Muscle of arm (tissue), 14 donors: ENCODE data around the gene CCDC57. TPM values are rescaled to one million over a fixed set of nuclear protein-coding genes. Genes with fewer than 3 reads are reported as not detected.
"Not testable (repeated sequence)": the region's sequence is repeated elsewhere in the genome, so short reads cannot be mapped to it uniquely, and the experiment has no call there.

Source experiments
- DNase-seq: peaks from one replicate; pipeline ENCODE4 v3.0.0-alpha.2; 2013
- long read RNA-seq, 11 donors: transcript quantifications; one replicate each; lab custom pipeline, GENCODE V29; 2026
- polyA plus RNA-seq, 12 donors: library from polyadenylated mRNA; unstranded; fragments of 120-200 nt; gene quantifications; one replicate each; pipeline ENCODE4 v1.2.1, GENCODE V29; 2013; ENCODE audit not compliant: insufficient read length in 12 of 12

CCDC57 gene, protein sequence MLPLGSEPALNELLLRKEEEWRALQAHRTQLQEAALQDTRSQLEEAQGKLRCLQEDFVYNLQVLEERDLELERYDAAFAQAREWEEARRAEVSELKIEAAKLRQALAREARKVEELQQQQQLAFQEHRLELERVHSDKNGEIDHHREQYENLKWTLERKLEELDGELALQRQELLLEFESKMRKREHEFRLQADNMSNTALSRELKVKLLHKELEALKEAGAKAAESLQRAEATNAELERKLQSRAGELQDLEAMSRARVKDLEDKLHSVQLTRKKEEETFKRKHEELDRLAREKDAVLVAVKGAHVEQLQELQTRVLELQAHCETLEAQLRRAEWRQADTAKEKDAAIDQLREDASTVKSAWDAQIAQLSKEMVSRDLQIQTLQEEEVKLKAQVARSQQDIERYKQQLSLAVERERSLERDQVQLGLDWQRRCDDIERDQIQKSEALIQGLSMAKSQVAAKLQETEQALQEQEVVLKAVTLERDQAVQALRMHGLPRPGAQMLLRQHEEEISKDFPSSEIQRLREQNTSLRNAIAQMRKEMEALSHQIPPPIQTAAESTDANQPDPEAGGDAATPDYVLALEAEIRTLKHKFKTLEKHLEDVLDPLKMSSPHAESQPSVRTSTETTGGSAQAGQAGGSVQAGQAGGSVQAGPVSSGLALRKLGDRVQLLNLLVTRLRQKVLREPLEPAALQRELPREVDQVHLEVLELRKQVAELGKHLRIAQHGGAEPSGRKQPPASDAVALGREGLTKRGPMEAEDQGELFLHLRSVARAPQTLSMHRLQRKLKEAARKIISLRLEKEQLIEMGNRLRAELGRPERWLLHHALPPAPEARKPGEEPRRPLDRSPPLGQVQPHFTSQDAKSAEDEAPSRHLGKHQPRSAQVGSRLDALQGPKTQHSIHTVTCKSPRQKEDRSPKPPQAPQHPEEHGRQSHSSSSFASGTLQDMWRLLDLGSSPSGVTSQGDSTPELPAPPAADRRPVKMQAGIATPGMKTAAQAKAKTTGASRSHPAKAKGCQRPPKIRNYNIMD
- polyA plus RNA-seq = 10 to 100 TPM in 11 of 12 donors, not detected in 1; 18.1 to 66.0 (median 22.2) TPM
- long read RNA-seq, donor 1, transcript CCDC57-219 (2 exons, 513 nt) = major isoform, 10 of 10 reads
- long read RNA-seq, donor 1, partial matches to known transcripts = 0 of 10 reads
- long read RNA-seq, donor 1, other reads (novel, unspliced or antisense) = 0 of 10 reads
- long read RNA-seq, donor 2, transcript CCDC57-219 (2 exons, 513 nt) = major isoform, 5 of 5 reads
- long read RNA-seq, donor 2, partial matches to known transcripts = 0 of 5 reads
- long read RNA-seq, donor 2, other reads (novel, unspliced or antisense) = 0 of 5 reads
- long read RNA-seq, donor 3, partial matches to known transcripts = 0 of 2 reads
- long read RNA-seq, donor 3, other reads (novel, unspliced or antisense) = 0 of 2 reads
- long read RNA-seq, donor 4, partial matches to known transcripts = 0 of 1 reads
- long read RNA-seq, donor 4, other reads (novel, unspliced or antisense) = 0 of 1 reads
- long read RNA-seq, donor 5, transcript CCDC57-219 (2 exons, 513 nt) = major isoform, 5 of 5 reads
- long read RNA-seq, donor 5, partial matches to known transcripts = 0 of 5 reads
- long read RNA-seq, donor 5, other reads (novel, unspliced or antisense) = 0 of 5 reads
- long read RNA-seq, donor 6, partial matches to known transcripts = 0 of 4 reads
- long read RNA-seq, donor 6, other reads (novel, unspliced or antisense) = 0 of 4 reads
- long read RNA-seq, donor 7, partial matches to known transcripts = 0 of 4 reads
- long read RNA-seq, donor 7, other reads (novel, unspliced or antisense) = 0 of 4 reads
- long read RNA-seq, donor 8, transcript CCDC57-219 (2 exons, 513 nt) = major isoform, 7 of 7 reads
- long read RNA-seq, donor 8, partial matches to known transcripts = 0 of 7 reads
- long read RNA-seq, donor 8, other reads (novel, unspliced or antisense) = 0 of 7 reads
- long read RNA-seq, donor 9, partial matches to known transcripts = 0 of 4 reads
- long read RNA-seq, donor 9, other reads (novel, unspliced or antisense) = 0 of 4 reads
- long read RNA-seq, donor 10, partial matches to known transcripts = 0 of 4 reads
- long read RNA-seq, donor 10, other reads (novel, unspliced or antisense) = 0 of 4 reads
- long read RNA-seq, donor 11, partial matches to known transcripts = 0 of 3 reads
- long read RNA-seq, donor 11, other reads (novel, unspliced or antisense) = 0 of 3 reads

DNA sequence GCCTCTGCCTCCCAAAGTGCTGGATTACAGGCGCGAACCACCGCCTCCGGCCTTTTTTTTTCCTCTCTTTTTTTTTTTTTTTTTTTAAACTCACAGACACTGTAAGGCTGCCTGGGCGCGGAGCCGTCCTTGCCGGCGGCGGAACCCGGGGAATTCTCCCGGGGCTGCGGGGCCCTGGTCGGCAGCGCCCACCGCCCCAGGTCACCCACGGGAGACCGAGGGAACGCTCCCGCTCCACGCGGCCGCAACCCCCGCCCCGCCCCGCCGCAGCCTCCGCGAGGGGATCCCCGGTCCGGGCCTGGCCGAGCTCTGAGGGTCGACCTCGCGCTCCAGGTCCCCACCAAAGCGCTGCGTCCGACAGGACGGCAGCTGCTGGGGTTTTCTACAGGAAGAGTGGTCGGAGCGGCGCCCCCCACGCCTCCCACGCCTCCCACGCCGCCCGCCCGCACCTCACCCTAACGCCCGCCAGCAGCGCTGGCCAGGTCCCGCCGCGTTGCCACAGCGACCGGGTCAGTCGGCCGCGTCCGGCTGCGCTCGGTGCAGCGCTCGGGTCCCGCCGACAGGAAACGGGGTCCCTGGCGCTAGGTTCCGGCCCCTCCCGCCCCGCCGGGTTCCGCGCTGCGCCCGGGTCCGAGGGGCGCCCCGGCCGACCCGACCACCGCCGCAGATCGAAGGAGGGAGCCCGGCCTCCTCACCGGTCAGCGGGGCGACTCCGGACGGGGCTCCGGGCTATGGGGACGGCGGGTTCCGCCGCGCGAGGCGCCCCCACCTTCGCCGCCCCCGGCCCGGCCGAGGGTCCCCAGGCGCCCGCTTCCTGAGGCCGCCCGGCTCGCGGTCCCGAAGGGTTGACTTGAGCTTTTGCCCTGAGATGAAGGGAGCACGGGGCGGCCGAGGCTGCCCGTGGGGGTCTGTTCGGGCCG lies at the start of gene CCDC57:
TSS of gene CCDC57 (minus strand) at position 512 of the 920 bp plus-strand sequence. CDS start 10,898 bp downstream, outside the sequence.
- peak; percentile 82 for DNase-seq

DNA sequence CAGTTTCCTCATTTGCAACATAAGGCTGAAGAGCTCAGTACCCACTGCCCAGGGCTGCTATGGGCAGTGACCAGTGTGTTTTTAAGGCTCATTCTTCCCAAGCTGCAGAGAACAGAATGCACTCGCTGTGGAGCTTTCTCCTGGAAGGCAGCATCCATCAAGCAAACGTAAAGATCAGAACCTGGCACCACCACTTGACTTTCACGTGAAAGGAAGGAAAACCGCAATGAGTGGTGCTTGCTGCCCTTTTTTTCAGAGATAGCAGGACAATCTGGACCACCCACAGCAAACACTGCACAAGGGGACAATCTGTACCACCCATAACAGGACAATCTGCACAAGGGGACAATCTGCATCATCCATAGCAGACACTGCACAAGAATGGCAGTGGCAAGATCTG lies 49.7 kb upstream of the CCDC57 start:
- no peak for DNase-seq

DNA sequence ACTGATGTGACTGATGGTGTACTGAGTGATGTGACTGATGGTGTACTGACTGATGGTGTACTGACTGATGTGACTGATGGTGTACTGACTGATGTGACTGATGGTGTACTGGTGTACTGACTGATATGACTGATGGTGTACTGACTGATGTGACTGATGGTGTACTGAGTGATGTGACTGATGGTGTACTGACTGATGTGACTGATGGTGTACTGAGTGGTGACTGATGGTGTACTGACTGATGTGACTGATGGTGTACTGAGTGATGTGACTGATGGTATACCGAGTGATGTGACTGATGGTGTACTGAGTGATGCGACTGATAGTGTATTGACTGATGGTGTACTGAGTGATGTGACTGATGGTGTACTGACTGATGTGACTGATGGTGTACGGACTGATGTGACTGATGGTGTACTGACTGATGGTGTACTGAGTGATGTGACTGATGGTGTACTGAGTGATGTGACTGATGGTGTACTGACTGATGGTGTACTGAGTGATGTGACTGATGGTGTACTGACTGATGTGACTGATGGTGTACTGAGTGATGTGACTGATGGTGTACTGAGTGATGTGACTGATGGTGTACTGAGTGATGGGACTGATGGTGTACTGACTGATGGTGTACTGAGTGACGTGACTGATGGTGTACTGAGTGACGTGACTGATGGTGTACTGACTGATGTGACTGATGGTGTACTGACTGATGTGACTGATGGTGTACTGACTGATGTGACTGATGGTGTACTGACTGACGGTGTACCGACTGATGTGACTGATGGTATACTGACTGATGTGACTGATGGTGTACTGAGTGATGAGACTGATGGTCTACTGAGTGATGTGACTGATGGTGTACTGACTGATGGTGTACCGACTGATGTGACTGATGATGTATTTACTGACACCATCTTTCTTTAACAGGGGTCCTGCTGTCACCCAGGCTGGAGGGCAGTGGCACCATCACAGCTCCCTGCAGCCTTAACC lies 47.6 kb upstream of the CCDC57 start:
- not testable (repeated sequence) for DNase-seq

DNA sequence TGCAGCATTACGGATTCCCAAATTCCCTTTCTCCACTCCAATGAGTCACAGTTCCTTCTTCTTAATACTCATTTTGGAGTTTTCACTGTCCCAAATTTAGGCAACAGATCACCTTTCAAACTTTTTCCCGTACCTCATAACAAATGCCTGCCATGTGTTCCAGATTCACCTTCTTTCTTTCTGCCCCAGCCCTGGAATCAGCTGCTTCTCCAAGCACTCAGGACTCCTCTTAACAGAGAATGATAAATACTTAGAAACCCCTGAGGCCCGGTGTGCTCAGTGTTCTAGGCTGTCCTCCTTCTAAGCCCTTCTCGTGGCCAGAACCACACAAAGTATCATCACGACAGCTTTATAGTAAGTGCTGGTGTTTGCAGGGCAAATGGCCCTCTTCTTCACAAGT lies 45.9 kb upstream of the CCDC57 start:
- no peak for DNase-seq

DNA sequence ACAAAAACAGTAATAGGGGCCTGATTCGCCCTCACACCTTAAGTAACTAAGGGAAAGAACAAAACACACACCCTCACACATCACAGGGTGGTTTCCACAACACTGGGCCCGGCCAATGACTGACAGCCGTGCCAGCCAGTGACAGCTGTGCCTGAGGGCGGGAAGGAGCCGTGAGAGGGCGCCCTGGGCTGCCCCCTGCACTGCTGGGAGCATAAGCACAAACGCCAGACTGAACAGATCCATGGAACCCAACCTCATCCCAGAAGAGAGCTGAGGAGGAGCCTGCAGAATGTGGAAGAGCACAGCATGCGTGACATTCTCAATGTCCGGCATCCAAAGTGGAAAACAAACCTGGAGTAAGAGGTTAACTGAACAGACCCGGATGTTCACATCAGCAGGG lies 44.8 kb upstream of the CCDC57 start:
- DNase-seq = no peak

DNA sequence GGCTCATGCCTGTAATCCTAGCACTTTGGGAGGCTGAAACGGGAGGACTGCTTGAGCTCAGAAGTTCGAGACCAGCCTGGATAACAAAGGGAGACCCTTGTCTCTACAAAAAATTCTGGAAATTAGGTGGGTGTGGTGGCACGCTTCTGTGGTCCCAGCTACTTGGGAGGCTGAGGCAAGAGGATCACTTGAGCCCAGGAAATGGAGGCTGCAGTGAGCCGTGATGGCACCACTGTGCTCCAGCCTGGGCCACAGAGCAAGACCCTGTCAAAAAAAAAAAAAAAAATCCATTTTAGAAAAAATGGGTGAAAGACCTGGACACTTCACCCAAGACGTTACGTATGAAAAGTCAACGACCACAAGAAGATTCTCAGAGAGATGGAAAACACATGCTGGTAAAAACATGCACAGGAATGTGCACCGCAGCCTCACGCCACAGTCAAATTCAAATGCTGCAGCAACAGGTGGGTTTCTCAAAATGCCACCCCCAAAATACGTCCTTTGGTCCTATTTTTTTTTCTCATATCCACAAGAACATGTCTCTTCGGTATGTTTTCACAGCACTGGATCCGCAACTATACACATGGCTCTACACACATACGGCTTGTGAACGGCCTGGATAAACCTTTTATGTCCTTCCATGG lies 43.7 kb upstream of the CCDC57 start:
- DNase-seq = no peak

DNA sequence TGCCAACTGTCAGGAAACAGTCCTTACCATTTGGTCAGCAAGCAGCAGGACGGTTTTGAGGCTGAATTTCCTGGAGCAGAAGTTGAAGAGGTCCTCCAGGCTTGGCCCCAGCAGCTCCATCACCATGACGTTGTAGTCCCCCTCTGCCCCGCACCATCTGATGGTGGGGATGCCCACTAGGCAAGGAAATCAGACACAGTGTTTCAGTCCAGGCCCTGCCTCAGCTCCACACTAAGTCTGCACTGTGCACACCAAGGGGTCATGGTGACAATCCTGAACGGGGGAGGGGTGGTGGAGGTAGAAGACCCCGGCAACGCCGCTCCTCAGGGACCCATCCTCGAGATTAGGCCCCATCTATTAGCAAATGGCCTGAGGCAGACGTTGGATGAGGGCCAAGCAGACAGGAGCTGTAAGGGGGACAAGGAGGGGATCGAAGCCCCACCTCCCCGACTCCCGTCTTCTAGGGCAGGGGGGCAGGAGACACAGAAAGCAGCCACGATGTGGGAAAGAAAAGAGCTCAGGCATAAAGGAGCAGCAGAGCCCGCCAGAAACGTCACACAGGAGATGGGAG lies 42.8 kb upstream of the CCDC57 start:
- no peak for DNase-seq

DNA sequence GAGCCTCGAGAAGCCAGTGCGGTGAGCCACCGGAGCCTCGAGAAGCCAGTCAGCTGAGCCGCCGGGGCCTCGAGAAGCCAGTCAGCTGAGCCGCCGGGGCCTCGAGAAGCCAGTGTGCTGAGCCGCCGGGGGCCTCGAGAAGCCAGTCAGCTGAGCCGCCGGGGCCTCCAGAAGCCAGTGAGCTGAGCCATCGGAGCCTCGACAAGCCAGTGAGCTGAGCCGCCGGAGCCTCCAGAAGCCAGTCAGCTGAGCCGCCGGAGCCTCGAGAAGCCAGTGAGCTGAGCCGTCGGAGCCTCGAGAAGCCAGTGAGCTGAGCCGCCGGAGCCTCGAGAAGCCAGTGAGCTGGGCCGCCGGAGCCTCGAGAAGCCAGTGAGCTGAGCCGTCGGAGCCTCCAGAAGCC lies 42.1 kb upstream of the CCDC57 start:
- DNase-seq = not testable (repeated sequence)

DNA sequence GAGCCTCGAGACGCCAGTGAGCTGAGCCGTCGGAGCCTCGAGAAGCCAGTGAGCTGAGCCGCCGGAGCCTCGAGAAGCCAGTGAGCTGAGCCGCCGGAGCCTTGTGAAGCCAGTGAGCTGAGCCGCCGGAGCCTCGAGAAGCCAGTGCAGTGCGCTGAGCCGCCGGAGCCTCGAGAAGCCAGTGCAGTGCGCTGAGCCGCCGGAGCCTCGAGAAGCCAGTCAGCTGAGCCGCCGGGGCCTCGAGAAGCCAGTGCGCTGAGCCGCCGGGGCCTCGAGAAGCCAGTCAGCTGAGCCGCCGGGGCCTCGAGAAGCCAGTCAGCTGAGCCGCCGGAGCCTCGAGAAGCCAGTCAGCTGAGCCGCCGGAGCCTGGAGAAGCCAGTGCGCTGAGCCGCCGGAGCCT lies 41.5 kb upstream of the CCDC57 start:
- DNase-seq = not testable (repeated sequence)

DNA sequence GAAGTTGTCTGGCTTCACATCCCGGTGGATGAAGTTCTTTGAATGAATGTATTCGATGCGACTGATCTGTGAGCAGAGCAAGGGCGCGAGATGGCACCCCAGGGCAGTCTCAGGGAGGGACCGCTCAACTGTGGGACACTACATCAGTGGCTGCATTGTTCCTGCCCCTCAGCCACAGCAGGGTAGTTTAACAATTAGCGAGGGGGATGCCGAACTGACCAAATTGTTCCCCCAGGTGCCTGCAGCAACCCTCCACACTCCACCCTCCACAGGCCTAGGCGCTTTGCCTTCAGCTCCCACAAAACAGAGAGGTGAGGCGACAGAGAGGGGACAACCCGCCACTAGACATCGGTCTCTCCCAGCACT lies 40.5 kb upstream of the CCDC57 start:
- DNase-seq = no peak

DNA sequence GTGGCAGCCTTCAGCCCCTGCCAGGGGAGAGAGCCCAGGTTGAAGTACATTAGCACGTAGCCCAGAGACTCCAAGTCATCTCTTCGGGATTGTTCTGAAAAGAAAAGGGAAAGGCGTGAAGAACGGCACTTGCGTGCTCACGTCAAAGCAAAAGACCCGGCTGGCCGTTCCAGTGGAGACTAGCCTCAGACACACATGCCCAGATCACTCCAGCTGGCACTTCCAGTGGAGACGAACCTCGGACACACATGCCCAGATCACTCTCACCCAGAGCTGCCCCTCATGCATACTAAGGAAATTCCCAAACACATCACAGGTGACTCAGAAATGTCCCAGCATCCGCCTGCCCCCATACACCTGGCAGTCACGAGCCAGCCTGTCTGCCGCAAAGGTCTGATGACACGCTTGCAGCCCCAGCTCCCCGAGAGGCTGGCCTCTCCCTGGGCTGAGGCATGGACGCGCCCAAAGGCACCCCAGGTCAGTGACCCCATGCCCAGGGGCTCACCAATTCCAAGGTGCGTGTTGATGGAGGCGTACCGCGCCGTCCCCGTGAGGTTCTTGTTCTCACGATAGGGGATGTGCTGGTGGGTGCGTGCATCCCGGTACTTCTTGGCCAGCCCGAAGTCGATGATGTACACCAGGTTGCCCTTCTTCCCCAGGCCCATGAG lies 40.0 kb upstream of the CCDC57 start:
- DNase-seq = no peak

DNA sequence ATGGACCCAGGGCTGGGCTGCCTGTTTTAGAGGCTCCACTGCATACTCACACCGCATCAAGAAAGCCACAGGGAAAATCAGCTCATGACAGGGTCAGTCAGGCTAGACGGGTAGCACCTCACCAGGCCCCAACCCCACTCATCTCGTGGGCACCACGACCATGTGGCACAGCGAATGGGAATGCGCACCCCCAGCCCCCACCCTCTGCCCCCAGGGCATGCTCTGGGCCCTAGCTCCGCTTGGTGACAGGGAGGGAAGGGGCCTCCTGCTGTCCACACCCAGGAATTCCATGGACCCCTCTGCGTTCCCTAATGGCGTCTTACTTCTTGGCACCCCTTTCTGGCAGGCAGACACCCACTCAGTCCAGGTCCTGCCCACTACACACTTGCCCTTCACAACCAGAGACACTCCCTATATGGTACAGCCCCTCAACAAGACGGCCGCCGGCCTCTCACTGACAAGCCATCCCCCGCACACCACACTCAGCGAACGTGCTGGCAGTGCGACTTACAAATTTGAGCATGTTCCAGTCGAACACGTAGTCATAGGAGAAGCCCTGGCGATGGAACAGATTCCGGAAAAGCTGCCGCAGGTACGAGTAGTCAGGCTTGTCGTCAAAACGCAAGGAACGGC lies 38.3 kb upstream of the CCDC57 start:
- DNase-seq = no peak

DNA sequence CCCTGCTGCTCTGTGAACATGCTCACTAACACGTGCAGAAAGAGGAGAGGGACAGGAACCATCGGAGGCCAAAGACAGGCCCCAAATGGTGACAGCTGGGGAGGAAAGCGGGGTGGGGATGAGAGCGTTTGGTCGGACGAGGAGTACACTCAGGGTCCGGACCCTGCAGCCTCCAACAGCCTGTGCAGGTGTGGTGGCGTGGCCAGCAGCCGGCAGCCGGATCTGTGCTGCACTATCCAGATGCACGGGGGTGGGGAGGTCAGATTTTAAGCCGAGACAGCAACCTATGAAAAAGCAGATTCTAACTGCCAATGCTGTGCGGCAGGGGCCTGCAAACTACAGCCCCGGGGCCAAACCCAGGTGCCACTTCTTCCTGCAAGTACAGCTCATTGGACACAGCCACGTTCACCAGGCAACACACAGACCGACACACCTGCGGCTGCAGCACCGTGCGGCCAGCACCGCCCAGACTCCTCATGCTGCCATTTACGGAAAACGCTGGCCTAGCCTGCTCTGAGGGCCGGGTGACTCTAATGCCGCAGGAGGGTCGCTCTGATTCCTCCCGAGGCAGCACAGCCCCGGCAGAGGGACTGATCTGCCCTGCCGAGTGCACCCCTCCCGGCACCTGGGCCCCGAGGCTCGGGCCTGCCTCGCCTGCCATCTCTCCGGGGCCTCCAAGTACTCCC lies 37.4 kb upstream of the CCDC57 start:
- no peak for DNase-seq

DNA sequence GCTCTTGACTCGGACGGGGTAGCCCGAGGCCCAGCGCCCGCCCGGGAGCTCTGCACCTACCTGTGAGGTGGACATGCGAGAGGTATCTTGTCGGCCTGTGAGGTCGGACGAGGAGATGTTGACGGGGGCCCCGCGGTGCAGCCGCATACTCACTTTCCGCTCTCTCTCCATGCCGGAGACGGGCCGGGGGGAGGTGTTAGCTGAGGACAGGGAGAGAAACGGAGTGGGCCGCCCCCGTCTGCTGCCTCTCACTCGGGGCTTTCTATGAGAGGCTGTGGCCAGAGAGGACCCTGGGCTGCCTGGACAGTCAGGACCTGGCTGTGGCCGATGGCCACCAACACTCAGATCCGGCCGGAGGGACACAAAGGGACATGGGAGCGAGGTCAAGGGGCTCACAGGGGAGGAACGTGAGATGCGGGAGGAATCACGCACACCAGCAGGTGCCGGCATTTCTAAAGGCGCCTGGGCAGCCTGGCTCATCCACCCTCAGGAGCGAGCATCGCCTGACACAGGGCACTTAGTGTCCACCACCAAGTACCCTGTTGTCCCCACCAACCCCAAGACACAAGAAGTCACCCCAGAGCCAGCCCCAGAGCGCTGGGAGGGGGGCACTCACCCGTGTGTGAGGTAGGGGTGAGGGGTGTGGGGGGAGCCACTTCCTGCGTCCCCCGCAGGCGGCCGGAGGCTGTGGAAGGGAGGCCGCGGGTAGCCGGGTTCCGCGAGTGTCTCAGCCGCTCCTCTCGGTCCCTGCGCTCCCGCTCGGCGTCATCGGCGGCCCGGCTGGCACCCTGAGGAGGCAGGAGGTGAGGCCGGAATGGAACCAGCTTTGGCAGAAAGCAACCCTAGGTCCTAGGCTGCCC lies 36.4 kb upstream of the CCDC57 start:
- DNase-seq = no peak
